HG03354 (cell line): ENCODE data around the gene PPARGC1A.

ENCODE experiments used
- ATAC-seq: cut with Tn5 transposase; IDR thresholded peaks from one replicate; pipeline ENCODE4 v1.9.1; 2021; ENCODE audit warnings: mild to moderate bottlenecking; ENCODE audit not compliant: unreplicated experiment, poor library complexity, severe bottlenecking

PPARGC1A gene

GRCh38 chr4:23911675-23912455 is 22.0 kb upstream of the PPARGC1A start:
- ATAC-seq = no peak

DNA sequence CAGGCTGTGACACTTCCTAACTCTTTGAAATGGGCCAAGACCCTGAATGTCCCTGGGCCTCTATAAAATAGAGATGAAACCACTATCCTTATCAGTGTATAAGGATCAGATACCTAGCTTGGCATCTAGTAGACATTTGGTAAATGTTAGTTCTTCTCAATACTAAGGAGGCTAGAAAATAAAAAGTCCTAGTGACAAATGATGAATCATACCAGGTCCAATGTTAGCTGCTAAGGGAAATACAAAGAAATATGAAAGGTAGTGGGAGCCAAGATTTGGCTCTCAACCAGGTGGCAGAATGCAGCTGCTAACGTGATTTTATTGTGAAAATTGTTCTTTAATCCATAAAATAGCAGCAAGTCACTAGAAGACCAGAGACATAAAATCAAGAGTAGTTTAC is 19.8 kb upstream of the PPARGC1A start:
- no peak for ATAC-seq

DNA sequence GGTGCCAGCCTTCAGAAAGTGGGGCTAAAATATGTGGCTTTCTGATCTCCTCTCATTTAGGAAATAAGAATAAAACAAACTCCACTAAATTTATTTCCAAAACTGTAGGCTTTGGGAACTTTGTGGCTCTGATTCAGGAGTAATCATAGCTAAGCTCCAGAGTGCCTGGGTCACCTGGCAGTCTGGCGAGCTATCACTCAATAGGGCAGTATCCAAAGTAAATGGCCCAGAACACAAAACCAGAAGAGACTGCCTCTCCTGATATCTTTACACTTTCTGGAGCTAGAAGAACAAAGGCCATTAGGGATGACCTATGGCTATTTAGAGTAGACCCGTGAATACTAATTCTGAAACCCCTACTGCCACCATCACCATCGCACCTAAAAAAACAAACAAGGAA is 17.0 kb upstream of the PPARGC1A start:
- ATAC-seq = no peak

GRCh38 chr4:23904639-23905071 is 14.8 kb upstream of the PPARGC1A start:
- no peak for ATAC-seq

DNA sequence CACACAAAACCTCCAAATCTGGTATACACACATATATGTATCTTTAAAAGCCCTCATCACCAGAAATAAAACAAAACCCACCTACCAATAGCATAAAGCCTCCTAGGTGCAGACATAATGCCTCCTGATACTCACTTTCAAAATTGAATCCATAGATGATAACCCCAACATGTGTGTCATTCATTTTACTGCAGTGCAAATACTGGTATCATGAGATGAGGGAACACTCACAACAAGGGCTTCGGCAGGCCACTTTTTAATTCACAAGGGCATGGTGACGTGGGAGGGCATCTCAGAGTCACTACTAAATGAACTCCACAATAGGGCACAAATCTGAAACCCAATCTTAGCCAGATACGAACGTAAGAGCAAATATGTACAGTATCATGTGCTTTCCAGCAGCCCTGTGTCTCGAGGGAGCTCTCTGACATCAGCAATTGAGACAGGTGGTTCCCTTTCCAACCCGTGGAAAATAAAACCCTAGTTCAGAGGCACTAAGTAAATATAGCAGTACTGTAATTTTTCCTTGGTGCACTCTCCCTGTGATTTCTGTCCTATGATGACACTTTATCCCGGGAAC is 14.1 kb upstream of the PPARGC1A start:
- no peak for ATAC-seq

GRCh38 chr4:23902222-23902804 is 12.5 kb upstream of the PPARGC1A start:
- ATAC-seq = no peak

- no peak for ATAC-seq
Measured at GRCh38 chr4:23900636-23901035, 10.8 kb upstream of the PPARGC1A start.

- no peak for ATAC-seq
Measured at GRCh38 chr4:23899565-23899964, 9.7 kb upstream of the PPARGC1A start.

GRCh38 chr4:23897564-23898109 is 7.8 kb upstream of the PPARGC1A start:
- ATAC-seq = no peak

DNA sequence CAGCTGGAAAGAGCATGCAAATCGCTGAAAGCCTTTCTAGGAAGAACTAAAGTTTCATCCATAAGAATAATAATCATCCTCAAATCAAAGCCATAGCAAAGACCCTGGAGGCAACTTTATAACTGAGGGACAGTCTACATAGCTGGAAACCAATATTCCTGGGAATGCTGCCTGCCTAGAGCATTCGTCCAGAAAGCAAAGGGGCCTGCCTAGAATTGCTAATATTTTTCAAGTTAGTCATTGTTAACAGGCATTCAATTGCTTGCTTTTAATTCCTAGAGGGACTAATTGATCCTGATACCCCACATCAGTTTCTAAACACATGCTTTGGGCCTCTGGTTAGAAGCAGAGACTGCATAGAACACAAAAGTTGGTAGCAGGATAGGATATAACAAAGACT is 4.2 kb upstream of the PPARGC1A start:
- no peak for ATAC-seq

GRCh38 chr4:23891064-23891421 is 1.2 kb upstream of the PPARGC1A start:
- no peak for ATAC-seq

GRCh38 chr4:23890369-23891063 is 669 bp upstream of the PPARGC1A start:
- ATAC-seq = no peak

GRCh38 chr4:23889391-23889790 is 456 bp downstream of the PPARGC1A start:
- ATAC-seq = no peak

GRCh38 chr4:23888421-23889319 is 1.2 kb downstream of the PPARGC1A start:
- no peak for ATAC-seq

DNA sequence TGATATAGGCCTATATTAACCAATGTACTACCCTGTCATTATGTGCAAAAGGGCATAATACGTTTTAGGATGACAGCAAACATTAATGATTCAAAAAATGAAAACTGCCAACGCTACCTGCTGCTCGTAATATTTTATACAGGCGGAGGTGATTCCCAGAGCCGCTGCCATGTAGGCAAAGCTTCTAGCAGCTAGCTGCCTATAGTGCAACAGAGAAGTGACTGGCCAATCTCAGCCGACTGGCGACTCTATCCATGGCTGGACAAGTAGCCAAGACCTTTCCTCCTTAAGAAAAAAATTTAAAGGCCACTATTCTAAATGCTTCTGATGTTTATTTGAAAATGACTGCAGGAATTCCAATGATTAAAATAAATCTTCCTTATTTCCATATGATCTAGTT is 1.9 kb downstream of the PPARGC1A start:
- ATAC-seq = no peak

DNA sequence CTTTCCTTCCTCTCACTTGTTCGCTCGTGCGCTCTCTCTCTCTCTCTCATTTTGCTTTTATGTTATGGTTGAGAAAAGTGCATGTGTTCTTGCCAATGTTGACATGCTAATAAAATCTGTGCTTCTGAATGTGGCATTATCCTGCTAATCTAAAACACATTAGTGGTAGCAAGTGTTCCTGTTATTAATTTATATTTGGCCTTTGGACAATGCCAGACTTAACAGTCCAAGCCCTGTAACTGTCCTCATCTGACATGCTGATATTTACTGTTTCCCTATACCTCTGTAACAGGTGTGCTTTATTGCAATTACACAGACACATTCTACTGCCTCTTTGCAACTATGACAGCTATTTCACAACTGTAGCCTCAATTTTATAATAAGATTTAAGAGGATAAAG is 2.7 kb downstream of the PPARGC1A start:
- ATAC-seq = no peak

- no peak for ATAC-seq
Measured at GRCh38 chr4:23885943-23886590, 3.8 kb downstream of the PPARGC1A start.

GRCh38 chr4:23884741-23885140 is 5.1 kb downstream of the PPARGC1A start:
- no peak for ATAC-seq

DNA sequence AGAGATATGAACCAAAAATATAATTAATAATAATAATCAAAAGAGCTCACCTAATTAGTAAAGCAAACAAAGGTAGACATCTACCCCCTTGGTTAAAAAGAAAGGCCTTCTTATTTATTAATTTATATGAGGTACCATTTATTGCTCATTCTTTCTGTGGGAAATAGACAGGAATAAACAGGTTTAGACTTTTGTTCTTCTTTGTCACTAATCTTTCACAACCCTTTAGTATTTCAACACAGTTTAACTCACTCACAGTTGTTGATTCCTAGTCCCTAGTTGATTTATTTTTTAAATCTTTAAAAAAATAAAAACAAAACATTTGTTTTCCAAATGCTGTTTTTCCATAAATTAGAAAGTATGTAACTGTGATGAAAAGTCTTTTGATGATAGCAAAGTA is 5.6 kb downstream of the PPARGC1A start:
- ATAC-seq = no peak
